Progenitor cell of endocrine pancreas (in vitro differentiated cells): ENCODE data around the gene NELL1. TPM values are rescaled to one million over a fixed set of nuclear protein-coding genes. Genes with fewer than 3 reads are reported as not detected.

ENCODE experiments used
- DNase-seq: peaks from one replicate; pipeline ENCODE4 v3.0.0; 2021; ENCODE audit warnings: low spot score; ENCODE audit not compliant: unreplicated experiment
- H3K27ac Mint-ChIP-seq: 2 replicates; pipeline ENCODE4 v1.8.0; 2021; ENCODE audit warnings: mild to moderate bottlenecking, moderate library complexity, mixed read lengths
- H3K27me3 Mint-ChIP-seq: 2 replicates; pipeline ENCODE4 v1.8.0; 2021; ENCODE audit warnings: mixed read lengths
- H3K36me3 Mint-ChIP-seq: 2 replicates; pipeline ENCODE4 v1.8.0; 2022; ENCODE audit warnings: mixed read lengths; ENCODE audit not compliant: insufficient read depth
- H3K4me1 Mint-ChIP-seq: 2 replicates; pipeline ENCODE4 v1.8.0; 2021; ENCODE audit warnings: low read depth, mixed read lengths
- H3K4me3 Mint-ChIP-seq: 2 replicates; pipeline ENCODE4 v1.8.0; 2021; ENCODE audit warnings: low read depth, mild to moderate bottlenecking, moderate library complexity, mixed read lengths
- H3K9me3 Mint-ChIP-seq: 2 replicates; pipeline ENCODE4 v1.8.0; 2021; ENCODE audit warnings: low read depth, mixed read lengths
- CTCF ChIP-seq: fragments of 200-600 bp; sonication (generic); IDR thresholded peaks from one replicate; pipeline ENCODE4 v1.5.0; 2021; ENCODE audit warnings: antibody characterized with exemption, mild to moderate bottlenecking; ENCODE audit not compliant: unreplicated experiment
- total RNA-seq: library from RNA; stranded (reverse); gene quantifications from 2 replicates; pipeline ENCODE4 v1.2.1, GENCODE V29; 2021

The NELL1 gene
- total RNA-seq, 1 donor from 2014 or later = 2.2 TPM

- Mint-ChIP-seq H3K4me1 (peaks cover 10% of the 10 kb centered on the region), H3K9me3 (peaks cover 3% of the 10 kb centered on the region), H3K27me3 (no peaks in the 10 kb centered on the region), H3K36me3 (no peaks in the 10 kb centered on the region), H3K4me3 (no peak overlapping the region), H3K27ac (no peak overlapping the region)
- no peak for DNase-seq
- TF ChIP-seq CTCF = no peak
Measured at GRCh38 chr11:20634781-20635180, 34.6 kb upstream of the NELL1 start.

- Mint-ChIP-seq H3K9me3 (no peaks in the 10 kb centered on the region), H3K27ac (peak overlapping the region; percentile 40), H3K4me3 (no peak overlapping the region), H3K36me3 (no peaks in the 10 kb centered on the region), H3K4me1 (peaks cover 7% of the 10 kb centered on the region), H3K27me3 (no peaks in the 10 kb centered on the region)
- no peak for TF ChIP-seq CTCF
- DNase-seq = no peak
Measured at GRCh38 chr11:20638074-20638473, 31.3 kb upstream of the NELL1 start.

- H3K4me3 Mint-ChIP-seq = no peak overlapping the region
- no peak for TF ChIP-seq CTCF
- peaks cover 7% of the 10 kb centered on the region for H3K4me1 Mint-ChIP-seq
Measured at GRCh38 chr11:20639688-20640087, 29.7 kb upstream of the NELL1 start.

GRCh38 chr11:20640401-20640800 is 29.0 kb upstream of the NELL1 start:
- Mint-ChIP-seq H3K27ac (no peak overlapping the region), H3K4me3 (no peak overlapping the region), H3K36me3 (no peaks in the 10 kb centered on the region), H3K9me3 (no peaks in the 10 kb centered on the region), H3K4me1 (peaks cover 7% of the 10 kb centered on the region), H3K27me3 (peaks cover 4% of the 10 kb centered on the region)
- TF ChIP-seq CTCF = no peak
- DNase-seq = no peak

More at GRCh38 chr11:20639688-20640087, 29.7 kb upstream of the NELL1 start:
- no peak overlapping the region for H3K27ac Mint-ChIP-seq
- no peak for DNase-seq
- no peaks in the 10 kb centered on the region for H3K36me3 Mint-ChIP-seq
- no peaks in the 10 kb centered on the region for H3K27me3 Mint-ChIP-seq
- no peaks in the 10 kb centered on the region for H3K9me3 Mint-ChIP-seq

GRCh38 chr11:20644360-20644759 is 25.0 kb upstream of the NELL1 start:
- Mint-ChIP-seq H3K4me1 (no peaks in the 10 kb centered on the region), H3K27me3 (peaks cover 4% of the 10 kb centered on the region), H3K36me3 (no peaks in the 10 kb centered on the region), H3K27ac (no peak overlapping the region), H3K9me3 (no peaks in the 10 kb centered on the region), H3K4me3 (no peak overlapping the region)
- DNase-seq = no peak
- TF ChIP-seq CTCF = no peak
